GM12878 (cell line): Measurements from ENCODE around the gene CACNA2D2. TPM values are rescaled to one million over a fixed set of nuclear protein-coding genes. Genes with fewer than 3 reads are reported as not detected.
A peak's percentile ranks its signal among the peaks of the same experiment; 100 is the strongest.

Experiments
- ATAC-seq: fragments of 200-7000 bp; cut with Tn5 transposase; 3 replicates; pipeline ENCODE4 v1.9.1; 2020; ENCODE audit warnings: mild to moderate bottlenecking, moderate library complexity
- BruUV-seq: library from RNA; stranded (reverse); fragments of 400-500 nt; replicated peaks from 2 replicates; lab custom pipeline; 2021; lab: Mats Ljungman, UMichigan
- CTCF ChIA-PET: fragments of 300-600 bp; sonication (Branson Sonifier 250); formaldehyde crosslinking; extraction: SDS; loops from one replicate; lab custom pipeline; 2021; ENCODE audit warnings: inconsistent platforms; lab: Yijun Ruan, JAX
- POLR2A ChIA-PET: fragments of 350-600 bp; formaldehyde crosslinking; extraction: SDS; loops from one replicate; lab custom pipeline; 2021; ENCODE audit warnings: inconsistent platforms; lab: Charles Lee
- RAD21 ChIA-PET: fragments of 300-600 bp; sonication (Branson Sonifier 250); formaldehyde crosslinking; loops from one replicate; lab custom pipeline; 2023; ENCODE audit warnings: antibody characterized with exemption; ENCODE audit not compliant: unreplicated experiment; lab: Charles Lee
- SMC1A ChIA-PET: fragments of 300-600 bp; sonication (Branson Sonifier 250); formaldehyde crosslinking; loops from one replicate; lab custom pipeline; 2023; ENCODE audit not compliant: unreplicated experiment, uncharacterized antibody; lab: Charles Lee
- DNase-seq: peaks from one replicate; pipeline ENCODE4 v3.0.0-alpha.2; 2011; ENCODE audit warnings: low read depth, low spot score
- FAIRE-seq: peaks from 3 replicates; lab custom pipeline; 2011; peaks lifted over from hg19 to GRCh38; lab: Jason Lieb, UNC
- H2AFZ ChIP-seq: 2 replicates; pipeline ENCODE4 v1.6.0; 2011; ENCODE audit warnings: low read depth, low read length, control low read depth; ENCODE audit not compliant: control insufficient read depth
- H3K27ac ChIP-seq: 2 replicates; pipeline ENCODE4 v1.5.1; 2011; ENCODE audit warnings: control low read depth; ENCODE audit not compliant: control insufficient read depth, insufficient read depth
- H3K27me3 ChIP-seq, 2 experiments: replicated peaks in 1 of 2; 2 replicates each; pipeline versions ENCODE4 v1.6.0 to v1.6.1; 2011; ENCODE audit warnings: low read length in 1 of 2; ENCODE audit not compliant: control insufficient read depth in 2 of 2, insufficient read depth in 2 of 2
- H3K36me3 ChIP-seq, 2 experiments: 2 replicates each; pipeline ENCODE4 v1.5.1; 2011; ENCODE audit warnings: low read length in 1 of 2; ENCODE audit not compliant: control insufficient read depth in 2 of 2, insufficient read depth in 2 of 2
- H3K4me1 ChIP-seq: 2 replicates; pipeline ENCODE4 v1.6.1; 2011; ENCODE audit warnings: mild to moderate bottlenecking, low read length, moderate library complexity, mixed read lengths; ENCODE audit not compliant: control insufficient read depth, insufficient read depth
- H3K4me2 ChIP-seq: 2 replicates; pipeline ENCODE4 v1.6.0; 2011; ENCODE audit warnings: control low read depth; ENCODE audit not compliant: control insufficient read depth, insufficient read depth
- H3K4me3 ChIP-seq: fragments of 200-600 bp; sonication (generic); 2 replicates; pipeline ENCODE4 v1.5.1; 2016
- H3K79me2 ChIP-seq: 2 replicates; pipeline ENCODE4 v1.6.0; 2011; ENCODE audit warnings: low read length; ENCODE audit not compliant: control insufficient read depth, insufficient read depth
- H3K9ac ChIP-seq: 2 replicates; pipeline ENCODE4 v1.8.0; 2011; ENCODE audit warnings: low read length, control low read depth, mixed read lengths; ENCODE audit not compliant: control insufficient read depth, insufficient read depth
- H3K9me3 ChIP-seq: replicated peaks from 3 replicates; pipeline ENCODE4 v1.5.1; 2011; ENCODE audit warnings: mild to moderate bottlenecking, low read length; ENCODE audit not compliant: control insufficient read depth, insufficient read depth
- H4K20me1 ChIP-seq: 2 replicates; pipeline ENCODE4 v1.6.0; 2011; ENCODE audit not compliant: control insufficient read depth, insufficient read depth
- CHD4 ChIP-seq: fragments of 200-600 bp; sonication (generic); IDR thresholded peaks from 2 replicates; pipeline ENCODE4 v1.6.1; 2016; ENCODE audit warnings: mild to moderate bottlenecking
- FOS ChIP-seq: IDR thresholded peaks from 3 replicates; pipeline ENCODE4 v1.6.1; 2011; ENCODE audit warnings: borderline replicate concordance; ENCODE audit not compliant: insufficient read length; ENCODE audit errors: extremely low read depth
- SREBF2 ChIP-seq: IDR thresholded peaks from 2 replicates; pipeline ENCODE4 v1.6.1; 2012; ENCODE audit warnings: mild to moderate bottlenecking, low read length
- SRF ChIP-seq, 2 experiments: IDR thresholded peaks; 2 replicates each; pipeline ENCODE4 v1.6.1; 2011; ENCODE audit warnings: low read depth in 2 of 2, low read length in 2 of 2, mild to moderate bottlenecking in 1 of 2, moderate library complexity in 1 of 2
- WGBS: methylation state at CpG from one replicate; pipeline ENCODE4 v1.1.6; 2016; ENCODE audit warnings: low lambda C conversion rate; ENCODE audit not compliant: insufficient replicate concordance, insufficient coverage; ENCODE audit errors: missing lambda C conversion rate; 5-methylcytosine and 5-hydroxymethylcytosine counted together
- in situ Hi-C: fragments of 300-500 bp; cut with MboI; formaldehyde crosslinking; loops from 9 replicates; pipeline ENCODE4 v1.14.3; 2018; ENCODE audit warnings: mixed read lengths
- intact Hi-C: fragments of 100-400 bp; cut with micrococcal nuclease; formaldehyde crosslinking; loops from one replicate; pipeline ENCODE4 v1.14.2; 2022; ENCODE audit not compliant: unreplicated experiment
- polyA plus RNA-seq, 11 experiments: library from polyadenylated mRNA; depleted of rRNA in 4 of 11; unstranded in 6 of 11; stranded (reverse) in 5 of 11; fragments of >200 nt; fragmentation: Nextera tagmentation in 4 of 11; fragmentation: Illumina TruSeq in 1 of 11; extraction: Ambion mirVana in 4 of 11; extraction: Trizol in 1 of 11; gene quantifications; 1 replicate in 1 of 11; 2 replicates in 10 of 11; pipeline versions ENCODE4 v1.2.1 to v1.2.3, GENCODE V29; 2011 to 2016; ENCODE audit warnings: inconsistent platforms in 2 of 11, missing spikeins in 2 of 11, low read depth in 1 of 11
- total RNA-seq, 4 experiments: library from RNA; depleted of rRNA in 3 of 4; stranded (reverse); fragments of >200 nt in 3 of 4; fragmentation: Illumina TruSeq in 1 of 4; extraction: Trizol in 1 of 4; gene quantifications; 2 replicates each; pipeline versions ENCODE4 v1.2.1 to v1.2.3, GENCODE V29; 2013 to 2021
- TF ChIP-seq, protein P1 (sequence below): fragments of 450-650 bp; formaldehyde crosslinking; IDR thresholded peaks from 2 replicates; pipeline ENCODE4 v1.4.0; 2022; ENCODE audit warnings: mild to moderate bottlenecking, moderate library complexity
- TF ChIP-seq, protein P2 (sequence below): fragments of 450-650 bp; IDR thresholded peaks from 2 replicates; pipeline ENCODE4 v1.6.1; 2016; ENCODE audit warnings: mild to moderate bottlenecking
- TF ChIP-seq, protein P3 (sequence below): IDR thresholded peaks from 2 replicates; pipeline ENCODE4 v1.6.1; 2012; ENCODE audit warnings: mild to moderate bottlenecking, low read depth, low read length

The CACNA2D2 gene
- total and polyA plus RNA-seq, 10 of the 15 experiments (the other 5 are each of a cell fraction or from before 2014, with no cell fraction given), result 0.03 to 0.07 TPM; not detected in 8

DNA sequence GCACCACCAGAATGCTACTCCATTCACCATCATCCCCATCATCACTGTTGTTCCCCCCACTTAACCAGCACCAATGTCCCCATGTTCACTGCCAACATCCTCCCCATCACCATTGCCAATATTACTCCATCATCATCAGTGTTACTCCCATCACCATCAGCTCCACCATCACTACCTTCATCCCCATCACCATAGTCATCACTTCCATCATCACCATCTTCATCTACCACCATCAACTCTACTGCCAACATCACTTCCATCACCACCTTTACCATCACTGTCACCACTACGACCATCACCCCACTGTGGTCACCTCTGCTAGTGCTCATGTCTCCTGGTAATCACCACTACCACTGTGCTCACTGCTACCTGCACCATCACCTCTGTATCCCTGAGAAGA is 96.9 kb downstream of the CACNA2D2 start (continued):
- TF ChIP-seq, protein P1, sequence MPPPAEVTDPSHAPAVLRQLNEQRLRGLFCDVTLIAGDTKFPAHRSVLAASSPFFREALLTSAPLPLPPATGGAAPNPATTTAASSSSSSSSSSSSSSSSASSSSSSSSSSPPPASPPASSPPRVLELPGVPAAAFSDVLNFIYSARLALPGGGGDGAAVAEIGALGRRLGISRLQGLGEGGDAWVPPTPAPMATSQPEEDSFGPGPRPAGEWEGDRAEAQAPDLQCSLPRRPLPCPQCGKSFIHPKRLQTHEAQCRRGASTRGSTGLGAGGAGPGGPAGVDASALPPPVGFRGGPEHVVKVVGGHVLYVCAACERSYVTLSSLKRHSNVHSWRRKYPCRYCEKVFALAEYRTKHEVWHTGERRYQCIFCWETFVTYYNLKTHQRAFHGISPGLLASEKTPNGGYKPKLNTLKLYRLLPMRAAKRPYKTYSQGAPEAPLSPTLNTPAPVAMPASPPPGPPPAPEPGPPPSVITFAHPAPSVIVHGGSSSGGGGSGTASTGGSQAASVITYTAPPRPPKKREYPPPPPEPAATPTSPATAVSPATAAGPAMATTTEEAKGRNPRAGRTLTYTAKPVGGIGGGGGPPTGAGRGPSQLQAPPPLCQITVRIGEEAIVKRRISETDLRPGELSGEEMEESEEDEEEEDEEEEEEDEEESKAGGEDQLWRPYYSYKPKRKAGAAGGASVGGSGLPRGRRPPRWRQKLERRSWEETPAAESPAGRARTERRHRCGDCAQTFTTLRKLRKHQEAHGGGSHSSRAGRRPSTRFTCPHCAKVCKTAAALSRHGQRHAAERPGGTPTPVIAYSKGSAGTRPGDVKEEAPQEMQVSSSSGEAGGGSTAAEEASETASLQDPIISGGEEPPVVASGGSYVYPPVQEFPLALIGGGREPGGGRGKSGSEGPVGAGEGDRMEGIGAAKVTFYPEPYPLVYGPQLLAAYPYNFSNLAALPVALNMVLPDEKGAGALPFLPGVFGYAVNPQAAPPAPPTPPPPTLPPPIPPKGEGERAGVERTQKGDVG (CRISPR knock-in tag), result no peak
- no peak for TF ChIP-seq CHD4
- TF ChIP-seq SRF (IDR thresholded peaks at IDR 0.05; ENCODE audit: low read depth in 2 of 2, low read length in 2 of 2), result no peak
- no peak for TF ChIP-seq FOS
- TF ChIP-seq SREBF2, result no peak
- TF ChIP-seq, all 136 proteins: peak for 0

DNA sequence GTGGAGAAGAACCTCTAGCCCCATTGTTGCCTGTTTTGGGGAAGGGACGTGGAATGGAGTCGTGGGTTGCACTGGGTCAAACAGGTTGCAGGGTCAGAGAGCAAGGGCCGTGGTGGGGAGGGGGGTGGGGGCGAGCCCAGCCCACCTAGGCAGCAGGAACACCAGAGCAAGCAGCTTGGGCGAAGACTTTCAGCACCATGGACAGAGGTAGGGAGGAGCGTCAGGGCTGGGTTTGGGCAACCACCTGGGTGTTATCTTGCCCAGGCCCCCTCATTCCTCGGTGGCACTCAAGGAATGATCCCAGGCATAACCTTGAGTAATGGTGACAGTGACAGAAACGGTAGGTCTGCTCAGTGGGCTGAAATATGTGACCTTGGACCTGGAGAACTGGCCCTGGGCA is 98.2 kb downstream of the CACNA2D2 start:
- Histone ChIP-seq H4K20me1 (no peaks in the 10 kb centered on the region), H3K36me3 (no peaks in the 10 kb centered on the region), H3K9ac (no peak overlapping the region), H3K9me3 (no peaks in the 10 kb centered on the region), H3K4me1 (no peaks in the 10 kb centered on the region; the same call in 1 of the 2 replicates), H3K4me3 (no peak overlapping the region), H3K27me3 (no peaks in the 10 kb centered on the region; a peak in 1 of 4 replicates), H3K4me2 (no peak overlapping the region), H3K27ac (no peak overlapping the region), H3K79me2 (no peaks in the 10 kb centered on the region), H2AFZ (no peak overlapping the region)
- ChIA-PET SMC1A (no interaction called here), POLR2A (no interaction called here), RAD21 (no interaction called here), CTCF (no interaction called here)
- FAIRE-seq (no peak), ATAC-seq (no peak), DNase-seq (no peak)
- in situ Hi-C loops (no loop called here), intact Hi-C loops (no loop called here)
- WGBS, result 31% methylated on average over 6 of the region's 8 CpGs
- no TSS peak for BruUV-seq
- TF ChIP-seq, protein P2, sequence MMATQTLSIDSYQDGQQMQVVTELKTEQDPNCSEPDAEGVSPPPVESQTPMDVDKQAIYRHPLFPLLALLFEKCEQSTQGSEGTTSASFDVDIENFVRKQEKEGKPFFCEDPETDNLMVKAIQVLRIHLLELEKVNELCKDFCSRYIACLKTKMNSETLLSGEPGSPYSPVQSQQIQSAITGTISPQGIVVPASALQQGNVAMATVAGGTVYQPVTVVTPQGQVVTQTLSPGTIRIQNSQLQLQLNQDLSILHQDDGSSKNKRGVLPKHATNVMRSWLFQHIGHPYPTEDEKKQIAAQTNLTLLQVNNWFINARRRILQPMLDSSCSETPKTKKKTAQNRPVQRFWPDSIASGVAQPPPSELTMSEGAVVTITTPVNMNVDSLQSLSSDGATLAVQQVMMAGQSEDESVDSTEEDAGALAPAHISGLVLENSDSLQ, result no peak
- TF ChIP-seq, protein P3, sequence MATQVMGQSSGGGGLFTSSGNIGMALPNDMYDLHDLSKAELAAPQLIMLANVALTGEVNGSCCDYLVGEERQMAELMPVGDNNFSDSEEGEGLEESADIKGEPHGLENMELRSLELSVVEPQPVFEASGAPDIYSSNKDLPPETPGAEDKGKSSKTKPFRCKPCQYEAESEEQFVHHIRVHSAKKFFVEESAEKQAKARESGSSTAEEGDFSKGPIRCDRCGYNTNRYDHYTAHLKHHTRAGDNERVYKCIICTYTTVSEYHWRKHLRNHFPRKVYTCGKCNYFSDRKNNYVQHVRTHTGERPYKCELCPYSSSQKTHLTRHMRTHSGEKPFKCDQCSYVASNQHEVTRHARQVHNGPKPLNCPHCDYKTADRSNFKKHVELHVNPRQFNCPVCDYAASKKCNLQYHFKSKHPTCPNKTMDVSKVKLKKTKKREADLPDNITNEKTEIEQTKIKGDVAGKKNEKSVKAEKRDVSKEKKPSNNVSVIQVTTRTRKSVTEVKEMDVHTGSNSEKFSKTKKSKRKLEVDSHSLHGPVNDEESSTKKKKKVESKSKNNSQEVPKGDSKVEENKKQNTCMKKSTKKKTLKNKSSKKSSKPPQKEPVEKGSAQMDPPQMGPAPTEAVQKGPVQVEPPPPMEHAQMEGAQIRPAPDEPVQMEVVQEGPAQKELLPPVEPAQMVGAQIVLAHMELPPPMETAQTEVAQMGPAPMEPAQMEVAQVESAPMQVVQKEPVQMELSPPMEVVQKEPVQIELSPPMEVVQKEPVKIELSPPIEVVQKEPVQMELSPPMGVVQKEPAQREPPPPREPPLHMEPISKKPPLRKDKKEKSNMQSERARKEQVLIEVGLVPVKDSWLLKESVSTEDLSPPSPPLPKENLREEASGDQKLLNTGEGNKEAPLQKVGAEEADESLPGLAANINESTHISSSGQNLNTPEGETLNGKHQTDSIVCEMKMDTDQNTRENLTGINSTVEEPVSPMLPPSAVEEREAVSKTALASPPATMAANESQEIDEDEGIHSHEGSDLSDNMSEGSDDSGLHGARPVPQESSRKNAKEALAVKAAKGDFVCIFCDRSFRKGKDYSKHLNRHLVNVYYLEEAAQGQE, result peak; percentile 92
